ENCODE results near the gene ATP2B1. TPM values are rescaled to one million over a fixed set of nuclear protein-coding genes. Genes with fewer than 3 reads are reported as not detected.

ATP2B1 gene
- total RNA-seq, 1 experiment from 2014 or later: 221 TPM

GRCh38 chr12:89657066-89657465 is 51.6 kb downstream of the ATP2B1 start:
- TF ChIP-seq, protein P1, sequence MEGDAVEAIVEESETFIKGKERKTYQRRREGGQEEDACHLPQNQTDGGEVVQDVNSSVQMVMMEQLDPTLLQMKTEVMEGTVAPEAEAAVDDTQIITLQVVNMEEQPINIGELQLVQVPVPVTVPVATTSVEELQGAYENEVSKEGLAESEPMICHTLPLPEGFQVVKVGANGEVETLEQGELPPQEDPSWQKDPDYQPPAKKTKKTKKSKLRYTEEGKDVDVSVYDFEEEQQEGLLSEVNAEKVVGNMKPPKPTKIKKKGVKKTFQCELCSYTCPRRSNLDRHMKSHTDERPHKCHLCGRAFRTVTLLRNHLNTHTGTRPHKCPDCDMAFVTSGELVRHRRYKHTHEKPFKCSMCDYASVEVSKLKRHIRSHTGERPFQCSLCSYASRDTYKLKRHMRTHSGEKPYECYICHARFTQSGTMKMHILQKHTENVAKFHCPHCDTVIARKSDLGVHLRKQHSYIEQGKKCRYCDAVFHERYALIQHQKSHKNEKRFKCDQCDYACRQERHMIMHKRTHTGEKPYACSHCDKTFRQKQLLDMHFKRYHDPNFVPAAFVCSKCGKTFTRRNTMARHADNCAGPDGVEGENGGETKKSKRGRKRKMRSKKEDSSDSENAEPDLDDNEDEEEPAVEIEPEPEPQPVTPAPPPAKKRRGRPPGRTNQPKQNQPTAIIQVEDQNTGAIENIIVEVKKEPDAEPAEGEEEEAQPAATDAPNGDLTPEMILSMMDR (IDR thresholded peaks at IDR 0.05; ENCODE audit: unreplicated experiment): no peak
- POLR2A ChIA-PET: interaction anchor here (0.8 to 1.1 kb wide), 2 partner anchors 47 to 52 kb away, joined by 3 read pairs; partner anchors contain the start of gene ATP2B1
- no peak overlapping the region for H3K27ac Mint-ChIP-seq (ENCODE audit: low read depth, unreplicated experiment)
- DNase-seq (ENCODE audit: unreplicated experiment): no peak
- H3K4me1 Mint-ChIP-seq (ENCODE audit: insufficient read depth, unreplicated experiment): peaks cover 6% of the 10 kb centered on the region
- BruUV-seq (replicated peaks): no TSS peak
- H3K36me3 Mint-ChIP-seq (ENCODE audit: insufficient read depth, unreplicated experiment): peaks cover 4% of the 10 kb centered on the region
- no peaks in the 10 kb centered on the region for H3K9me3 Mint-ChIP-seq (ENCODE audit: unreplicated experiment)
- intact Hi-C loops (cut with micrococcal nuclease): no loop called here
- no peak overlapping the region for H3K4me3 Mint-ChIP-seq (ENCODE audit: unreplicated experiment)
- CTCF ChIA-PET: interaction anchor here (0.6 kb wide), 2 partner anchors 22 to 534 kb away, joined by 3 read pairs; no protein-coding TSS in a partner anchor
- H3K27me3 Mint-ChIP-seq (ENCODE audit: insufficient read depth, unreplicated experiment): no peaks in the 10 kb centered on the region

DNA sequence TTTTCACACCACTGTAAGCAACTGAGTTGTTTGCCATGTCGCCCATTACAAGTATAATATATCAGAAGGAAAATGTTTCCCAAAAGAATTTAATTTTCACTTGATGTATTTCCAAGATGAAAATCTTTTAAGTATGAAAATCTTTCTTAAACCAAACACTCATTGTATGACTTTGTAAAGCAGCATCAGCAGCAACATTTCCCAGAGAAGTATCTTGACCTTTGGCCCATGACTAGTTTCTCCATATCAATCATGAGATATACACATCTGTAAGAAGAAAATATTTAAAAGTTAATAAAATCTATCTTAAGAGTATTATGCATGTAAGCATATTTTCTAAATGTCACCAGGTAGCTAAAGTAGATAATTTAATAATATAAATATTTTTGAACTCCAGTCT is 52.8 kb downstream of the ATP2B1 start:
- H3K27ac Mint-ChIP-seq (ENCODE audit: low read depth, unreplicated experiment): no peak overlapping the region
- H3K9me3 Mint-ChIP-seq (ENCODE audit: unreplicated experiment): no peaks in the 10 kb centered on the region
- DNase-seq (ENCODE audit: unreplicated experiment): no peak
- peaks cover 16% of the 10 kb centered on the region for H3K36me3 Mint-ChIP-seq (ENCODE audit: insufficient read depth, unreplicated experiment)
- no peaks in the 10 kb centered on the region for H3K27me3 Mint-ChIP-seq (ENCODE audit: insufficient read depth, unreplicated experiment)
- no TSS peak for BruUV-seq (replicated peaks)
- ChIA-PET POLR2A (interaction anchor here (1.7 kb wide), 1 partner anchor 12 kb away, joined by 4 read pairs; no protein-coding TSS in a partner anchor), CTCF (no interaction called here)
- H3K4me3 Mint-ChIP-seq (ENCODE audit: unreplicated experiment): no peak overlapping the region
- intact Hi-C loops (cut with micrococcal nuclease): no loop called here
- TF ChIP-seq, protein P1 (IDR thresholded peaks at IDR 0.05; ENCODE audit: unreplicated experiment): no peak
- H3K4me1 Mint-ChIP-seq (ENCODE audit: insufficient read depth, unreplicated experiment): peaks cover 6% of the 10 kb centered on the region

DNA sequence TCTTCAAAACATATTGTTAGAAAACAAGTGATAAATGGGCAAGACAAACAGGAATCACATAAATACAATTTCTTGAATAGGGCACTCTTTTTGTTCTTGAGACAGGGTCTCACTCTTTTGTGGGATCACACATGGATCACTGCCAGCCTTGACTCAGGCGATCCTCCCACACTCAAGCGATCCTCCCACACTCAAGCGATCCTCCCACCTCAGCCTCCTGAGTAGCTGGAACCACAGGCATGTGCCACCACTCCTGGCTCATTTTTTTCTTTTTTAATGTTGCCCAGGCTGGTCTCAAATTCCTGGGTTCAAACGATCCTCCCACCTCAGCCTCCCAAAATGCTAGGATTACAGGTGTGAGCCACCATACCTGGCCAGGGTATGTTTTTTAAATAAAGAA is 57.4 kb downstream of the ATP2B1 start:
- CTCF ChIA-PET: interaction anchor here (0.6 kb wide), 1 partner anchor 94 kb away, joined by 3 read pairs; no protein-coding TSS in a partner anchor
- no peak for DNase-seq (ENCODE audit: unreplicated experiment)
- Mint-ChIP-seq H3K4me3 (ENCODE audit: unreplicated experiment) (no peak overlapping the region), H3K36me3 (ENCODE audit: insufficient read depth, unreplicated experiment) (peaks cover 25% of the 10 kb centered on the region), H3K9me3 (ENCODE audit: unreplicated experiment) (no peaks in the 10 kb centered on the region), H3K27me3 (ENCODE audit: insufficient read depth, unreplicated experiment) (no peaks in the 10 kb centered on the region), H3K27ac (ENCODE audit: low read depth, unreplicated experiment) (no peak overlapping the region), H3K4me1 (ENCODE audit: insufficient read depth, unreplicated experiment) (peaks cover 15% of the 10 kb centered on the region)
- intact Hi-C loops (cut with micrococcal nuclease): no loop called here
- BruUV-seq (replicated peaks): no TSS peak
- POLR2A ChIA-PET: interaction anchor here (2.0 kb wide), 1 partner anchor 10 kb away, joined by 4 read pairs; no protein-coding TSS in a partner anchor
- TF ChIP-seq, protein P1 (IDR thresholded peaks at IDR 0.05; ENCODE audit: unreplicated experiment): no peak

- Mint-ChIP-seq H3K9me3 (ENCODE audit: unreplicated experiment) (no peaks in the 10 kb centered on the region), H3K36me3 (ENCODE audit: insufficient read depth, unreplicated experiment) (peaks cover 25% of the 10 kb centered on the region), H3K4me1 (ENCODE audit: insufficient read depth, unreplicated experiment) (peaks cover 22% of the 10 kb centered on the region), H3K27me3 (ENCODE audit: insufficient read depth, unreplicated experiment) (no peaks in the 10 kb centered on the region), H3K4me3 (ENCODE audit: unreplicated experiment) (no peak overlapping the region), H3K27ac (ENCODE audit: low read depth, unreplicated experiment) (no peak overlapping the region)
- ChIA-PET CTCF (interaction anchor here (0.6 kb wide), 1 partner anchor 21 kb away, joined by 4 read pairs; no protein-coding TSS in a partner anchor), POLR2A (interaction anchor here (0.7 to 2.0 kb wide), 3 partner anchors 11 to 58 kb away, joined by 3 to 4 read pairs (median 3); partner anchors contain the start of gene ATP2B1)
- DNase-seq (ENCODE audit: unreplicated experiment): no peak
- intact Hi-C loops (cut with micrococcal nuclease): no loop called here
- no TSS peak for BruUV-seq (replicated peaks)
- TF ChIP-seq, protein P1 (IDR thresholded peaks at IDR 0.05; ENCODE audit: unreplicated experiment): no peak
Measured at GRCh38 chr12:89650239-89650638, 58.4 kb downstream of the ATP2B1 start.
